HCT116 (cell line): Measurements from ENCODE around the gene NOXRED1. TPM values are rescaled to one million over a fixed set of nuclear protein-coding genes. Genes with fewer than 3 reads are reported as not detected.
A peak's percentile ranks its signal among the peaks of the same experiment; 100 is the strongest.

Experiments
- ATAC-seq: fragments of 200-7000 bp; cut with Tn5 transposase; 2 replicates; pipeline ENCODE4 v1.9.1; 2020; ENCODE audit warnings: mild to moderate bottlenecking, moderate library complexity
- Bru-seq: library from RNA; stranded (reverse); fragments of 400-500 nt; gene quantifications from one replicate; lab custom pipeline; 2021; lab: Mats Ljungman, UMichigan
- BruChase-seq, 2 experiments: library from RNA; stranded (reverse); fragments of 400-500 nt; gene quantifications; one replicate each; lab custom pipeline; 2021; lab: Mats Ljungman, UMichigan
- BruUV-seq: library from RNA; stranded (reverse); fragments of 400-500 nt; replicated peaks from 2 replicates; lab custom pipeline; 2021; lab: Mats Ljungman, UMichigan
- CTCF ChIA-PET: fragments of 300-600 bp; sonication (Branson Sonifier 250); formaldehyde crosslinking; loops from one replicate; lab custom pipeline; 2021; ENCODE audit warnings: antibody characterized with exemption; lab: Charles Lee
- POLR2A ChIA-PET: fragments of 300-600, 350-600 bp; sonication (Branson Sonifier 250); formaldehyde crosslinking; loops from one replicate; lab custom pipeline; 2021; ENCODE audit warnings: antibody characterized with exemption; lab: Charles Lee
- RAD21 ChIA-PET, 2 experiments: fragments of 300-600 bp; sonication (Branson Sonifier 250); formaldehyde crosslinking; loops; one replicate each; lab custom pipeline; 2023; ENCODE audit warnings: low total read pairs in 2 of 2; ENCODE audit not compliant: uncharacterized antibody in 2 of 2, unreplicated experiment in 2 of 2, low non-redundant PET in 1 of 2; lab: Charles Lee
- DNase-seq: peaks from one replicate; pipeline ENCODE4 v3.0.0-alpha.2; 2010; ENCODE audit warnings: low read depth, low spot score
- H2AFZ ChIP-seq: fragments of 200-600 bp; shearing (Covaris generic), sonication (generic); 2 replicates; pipeline ENCODE4 v1.6.1; 2017; ENCODE audit warnings: low read depth, mixed run types, mixed read lengths, antibody characterized with exemption, low read length; ENCODE audit not compliant: poor library complexity, severe bottlenecking
- H3K27ac ChIP-seq: 2 replicates; pipeline ENCODE4 v1.5.1; 2012; ENCODE audit warnings: low read depth, low read length
- H3K27me3 ChIP-seq: fragments of 200-600 bp; sonication (generic); 2 replicates; pipeline ENCODE4 v1.6.1; 2016; ENCODE audit warnings: mixed run types, low read length, mixed read lengths; ENCODE audit not compliant: insufficient read depth
- H3K36me3 ChIP-seq, 2 experiments: fragments of 200-500 bp in 1 of 2; fragments of 200-600 bp in 1 of 2; sonication (Bioruptor generic) in 1 of 2; sonication (generic) in 1 of 2; 2 replicates each; pipeline versions ENCODE4 v1.5.1 to v1.6.1; 2014 to 2016; ENCODE audit warnings: low read length in 2 of 2, inconsistent platforms in 1 of 2, mixed read lengths in 1 of 2, mixed run types in 1 of 2; ENCODE audit not compliant: insufficient read depth in 2 of 2, control insufficient read depth in 1 of 2
- H3K4me1 ChIP-seq, 2 experiments: fragments of 200-600 bp in 1 of 2; sonication (generic) in 1 of 2; 2 replicates each; pipeline versions ENCODE4 v1.5.1 to v1.6.1; 2012 to 2017; ENCODE audit warnings: low read length in 2 of 2, inconsistent platforms in 1 of 2, mild to moderate bottlenecking in 1 of 2, mixed read lengths in 1 of 2, mixed run types in 1 of 2, moderate library complexity in 1 of 2; ENCODE audit not compliant: insufficient read depth in 2 of 2, control insufficient read depth in 1 of 2
- H3K4me2 ChIP-seq: fragments of 200-600 bp; sonication (generic); 2 replicates; pipeline ENCODE4 v1.6.1; 2017; ENCODE audit warnings: mixed run types, low read length, mixed read lengths
- H3K4me3 ChIP-seq, 2 experiments: fragments of 200-600 bp in 1 of 2; sonication (generic) in 1 of 2; replicated peaks in 1 of 2; 2 replicates each; pipeline ENCODE4 v1.5.1; 2011 to 2016; ENCODE audit warnings: low read length in 2 of 2, control low read depth in 1 of 2, low read depth in 1 of 2, mild to moderate bottlenecking in 1 of 2, mixed read lengths in 1 of 2, mixed run types in 1 of 2
- H3K79me2 ChIP-seq: fragments of 200-600 bp; sonication (generic); 2 replicates; pipeline ENCODE4 v1.6.1; 2017; ENCODE audit warnings: mild to moderate bottlenecking, mixed run types, low read length, moderate library complexity, mixed read lengths; ENCODE audit not compliant: insufficient read depth
- H3K9ac ChIP-seq: fragments of 200-600 bp; sonication (generic); 2 replicates; pipeline ENCODE4 v1.6.1; 2016; ENCODE audit warnings: low read length, mixed read lengths
- H3K9me2 ChIP-seq: fragments of 200-600 bp; sonication (generic), shearing (Covaris generic); 2 replicates; pipeline ENCODE4 v1.6.1; 2017; ENCODE audit warnings: mixed run types, mild to moderate bottlenecking, moderate library complexity; ENCODE audit not compliant: insufficient read depth
- H3K9me3 ChIP-seq, 2 experiments: fragments of 200-500 bp in 1 of 2; fragments of 200-600 bp in 1 of 2; sonication (Bioruptor generic) in 1 of 2; sonication (generic) in 1 of 2; 2 replicates each; pipeline ENCODE4 v1.6.1; 2014 to 2017; ENCODE audit warnings: low read length in 2 of 2, mixed read lengths in 2 of 2, inconsistent platforms in 1 of 2, low read depth in 1 of 2, mild to moderate bottlenecking in 1 of 2, mixed run types in 1 of 2, moderate library complexity in 1 of 2; ENCODE audit not compliant: control insufficient read depth in 1 of 2, insufficient read depth in 1 of 2
- H4K20me1 ChIP-seq: fragments of 200-600 bp; sonication (generic), shearing (Covaris generic); 2 replicates; pipeline ENCODE4 v1.6.1; 2017; ENCODE audit warnings: mixed run types, mild to moderate bottlenecking, moderate library complexity; ENCODE audit not compliant: insufficient read depth
- CEBPB ChIP-seq: IDR thresholded peaks from 2 replicates; pipeline ENCODE4 v1.6.1; 2012; ENCODE audit warnings: low read depth
- ELF1 ChIP-seq: IDR thresholded peaks from 2 replicates; pipeline ENCODE4 v1.6.1; 2012; ENCODE audit warnings: low read depth, borderline replicate concordance
- EZH2 ChIP-seq: fragments of 200-600 bp; sonication (generic); IDR thresholded peaks from 2 replicates; pipeline ENCODE4 v1.6.1; 2017; ENCODE audit warnings: antibody characterized with exemption, mixed run types
- EZH2phosphoT487 ChIP-seq: fragments of 200-600 bp; IDR thresholded peaks from 2 replicates; pipeline ENCODE4 v1.6.1; 2018; ENCODE audit warnings: antibody characterized with exemption, borderline replicate concordance
- JUND ChIP-seq: IDR thresholded peaks from 2 replicates; pipeline ENCODE4 v1.6.1; 2012
- POLR2A ChIP-seq: IDR thresholded peaks from 2 replicates; pipeline ENCODE4 v1.7.0; 2011; ENCODE audit warnings: borderline replicate concordance; ENCODE audit not compliant: insufficient read depth, insufficient read length; ENCODE audit errors: extremely low read depth
- POLR2AphosphoS5 ChIP-seq: IDR thresholded peaks from 2 replicates; pipeline ENCODE4 v1.6.1; 2011; ENCODE audit warnings: mild to moderate bottlenecking, low read depth, low read length, moderate library complexity
- SIN3A ChIP-seq: IDR thresholded peaks from 2 replicates; pipeline ENCODE4 v1.6.1; 2012; ENCODE audit warnings: low read depth
- SP1 ChIP-seq: IDR thresholded peaks from 2 replicates; pipeline ENCODE4 v1.6.1; 2012; ENCODE audit warnings: low read depth
- SRF ChIP-seq: IDR thresholded peaks from 2 replicates; pipeline ENCODE4 v1.6.1; 2012; ENCODE audit warnings: low read depth
- ZNF274 ChIP-seq: fragments of 200-500 bp; sonication (Bioruptor generic); IDR thresholded peaks from 2 replicates; pipeline ENCODE4 v1.6.1; 2014; ENCODE audit warnings: mild to moderate bottlenecking, low read depth, low read length, inconsistent platforms
- intact Hi-C: fragments of 100-400 bp; cut with micrococcal nuclease; formaldehyde crosslinking; loops from 2 replicates; pipeline ENCODE4 v1.10.0; 2022
- long read RNA-seq: library from polyadenylated mRNA; unstranded; transcript quantifications from one replicate; pipeline ENCODE4 v2.0.0, GENCODE V29; 2021; ENCODE audit not compliant: unreplicated experiment
- polyA plus RNA-seq: library from polyadenylated mRNA; unstranded; fragments of >200 nt; gene quantifications from 2 replicates; pipeline ENCODE4 v1.2.1, GENCODE V29; 2012; ENCODE audit warnings: missing spikeins
- total RNA-seq: library from RNA; stranded (reverse); gene quantifications from one replicate; pipeline ENCODE4 v1.2.1, GENCODE V29; 2021; ENCODE audit not compliant: unreplicated experiment
- TF ChIP-seq, protein P1 (sequence below), 3 experiments: fragments of 200-600 bp in 1 of 3; sonication (generic) in 1 of 3; IDR thresholded peaks in 2 of 3; conservative IDR thresholded peaks in 1 of 3; 2 replicates each; pipeline ENCODE4 v1.5.1; 2012 to 2017; ENCODE audit warnings: low read depth in 2 of 3, low read length in 2 of 3, antibody characterized with exemption in 1 of 3, borderline replicate concordance in 1 of 3, control low read depth in 1 of 3, mild to moderate bottlenecking in 1 of 3, mixed read lengths in 1 of 3, mixed run types in 1 of 3, moderate library complexity in 1 of 3; ENCODE audit not compliant: insufficient read depth in 1 of 3
- TF ChIP-seq, protein P2 (sequence below): IDR thresholded peaks from 2 replicates; pipeline ENCODE4 v1.6.1; 2012

NOXRED1 gene
- total RNA-seq (0.66 TPM), Bru-seq, nascent RNA (percentile 45 among the genes with signal in this experiment), BruChase-seq, experiment 1, labeled RNA remaining after a 6-hour chase (percentile 55 among the genes with signal in this experiment), BruChase-seq, experiment 2, labeled RNA remaining after a 2-hour chase (percentile 52 among the genes with signal in this experiment)
- 0.15 and 0.25 TPM in 2 replicates for polyA plus RNA-seq
- long read RNA-seq, partial matches to known transcripts: 0 of 1 reads
- long read RNA-seq, other reads (novel, unspliced or antisense): 1 of 1 reads

GRCh38 chr14:77423423-77423822 lies at the start of gene NOXRED1:
TSS of gene NOXRED1 (minus strand) at chr14:77423523. CDS start at chr14:77422889, 634 bp downstream.
- no peak for TF ChIP-seq ZNF274
- TF ChIP-seq SP1: no peak
- no peak for TF ChIP-seq EZH2phosphoT487
- no peak for TF ChIP-seq JUND
- no peak for TF ChIP-seq CEBPB
- no peak for TF ChIP-seq ELF1
- TF ChIP-seq, protein P1, sequence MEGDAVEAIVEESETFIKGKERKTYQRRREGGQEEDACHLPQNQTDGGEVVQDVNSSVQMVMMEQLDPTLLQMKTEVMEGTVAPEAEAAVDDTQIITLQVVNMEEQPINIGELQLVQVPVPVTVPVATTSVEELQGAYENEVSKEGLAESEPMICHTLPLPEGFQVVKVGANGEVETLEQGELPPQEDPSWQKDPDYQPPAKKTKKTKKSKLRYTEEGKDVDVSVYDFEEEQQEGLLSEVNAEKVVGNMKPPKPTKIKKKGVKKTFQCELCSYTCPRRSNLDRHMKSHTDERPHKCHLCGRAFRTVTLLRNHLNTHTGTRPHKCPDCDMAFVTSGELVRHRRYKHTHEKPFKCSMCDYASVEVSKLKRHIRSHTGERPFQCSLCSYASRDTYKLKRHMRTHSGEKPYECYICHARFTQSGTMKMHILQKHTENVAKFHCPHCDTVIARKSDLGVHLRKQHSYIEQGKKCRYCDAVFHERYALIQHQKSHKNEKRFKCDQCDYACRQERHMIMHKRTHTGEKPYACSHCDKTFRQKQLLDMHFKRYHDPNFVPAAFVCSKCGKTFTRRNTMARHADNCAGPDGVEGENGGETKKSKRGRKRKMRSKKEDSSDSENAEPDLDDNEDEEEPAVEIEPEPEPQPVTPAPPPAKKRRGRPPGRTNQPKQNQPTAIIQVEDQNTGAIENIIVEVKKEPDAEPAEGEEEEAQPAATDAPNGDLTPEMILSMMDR (IDR thresholded peaks at IDR 0.05 in 2 of 3, conservative IDR thresholded peaks at IDR 0.05 in 1 of 3; ENCODE audit: borderline replicate concordance in 1 of 3, insufficient read depth in 1 of 3, low read depth in 2 of 3, low read length in 2 of 3): no peak
- TF ChIP-seq, protein P2, sequence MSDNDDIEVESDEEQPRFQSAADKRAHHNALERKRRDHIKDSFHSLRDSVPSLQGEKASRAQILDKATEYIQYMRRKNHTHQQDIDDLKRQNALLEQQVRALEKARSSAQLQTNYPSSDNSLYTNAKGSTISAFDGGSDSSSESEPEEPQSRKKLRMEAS: no peak
- TF ChIP-seq POLR2AphosphoS5: no peak
- TF ChIP-seq SRF: no peak
- TF ChIP-seq EZH2: no peak
- no peak for TF ChIP-seq SIN3A
- no peak for TF ChIP-seq POLR2A
- Histone ChIP-seq H3K4me3 (no peak within 1 kb of the TSS), H3K9me3 (no peaks in the 10 kb centered on the region; a peak in 1 of 4 replicates), H3K4me2 (no peak within 1 kb of the TSS), H3K79me2 (no peaks in the 10 kb centered on the region), H3K9me2 (no peaks in the 10 kb centered on the region), H3K9ac (no peak within 1 kb of the TSS), H4K20me1 (no peaks in the 10 kb centered on the region), H2AFZ (no peak within 1 kb of the TSS), H3K27ac (no peak within 1 kb of the TSS), H3K36me3 (peaks cover 17 to 30% of the 10 kb centered on the region in 2 experiments; a peak in 3 of 4 replicates), H3K27me3 (no peaks in the 10 kb centered on the region), H3K4me1 (no peaks in the 10 kb centered on the region)
- RAD21 ChIA-PET: no interaction called here
- no TSS peak for BruUV-seq
- DNase-seq (no peak), ATAC-seq (no peak)
- intact Hi-C loops: no loop called here
- POLR2A ChIA-PET: no interaction called here
- CTCF ChIA-PET: no interaction called here
